ENCODE data around the gene EMC10.

- TF ChIP-seq, protein P1, sequence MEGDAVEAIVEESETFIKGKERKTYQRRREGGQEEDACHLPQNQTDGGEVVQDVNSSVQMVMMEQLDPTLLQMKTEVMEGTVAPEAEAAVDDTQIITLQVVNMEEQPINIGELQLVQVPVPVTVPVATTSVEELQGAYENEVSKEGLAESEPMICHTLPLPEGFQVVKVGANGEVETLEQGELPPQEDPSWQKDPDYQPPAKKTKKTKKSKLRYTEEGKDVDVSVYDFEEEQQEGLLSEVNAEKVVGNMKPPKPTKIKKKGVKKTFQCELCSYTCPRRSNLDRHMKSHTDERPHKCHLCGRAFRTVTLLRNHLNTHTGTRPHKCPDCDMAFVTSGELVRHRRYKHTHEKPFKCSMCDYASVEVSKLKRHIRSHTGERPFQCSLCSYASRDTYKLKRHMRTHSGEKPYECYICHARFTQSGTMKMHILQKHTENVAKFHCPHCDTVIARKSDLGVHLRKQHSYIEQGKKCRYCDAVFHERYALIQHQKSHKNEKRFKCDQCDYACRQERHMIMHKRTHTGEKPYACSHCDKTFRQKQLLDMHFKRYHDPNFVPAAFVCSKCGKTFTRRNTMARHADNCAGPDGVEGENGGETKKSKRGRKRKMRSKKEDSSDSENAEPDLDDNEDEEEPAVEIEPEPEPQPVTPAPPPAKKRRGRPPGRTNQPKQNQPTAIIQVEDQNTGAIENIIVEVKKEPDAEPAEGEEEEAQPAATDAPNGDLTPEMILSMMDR (conservative IDR thresholded peaks at IDR 0.05; ENCODE audit: low read depth, low read length): no peak
- TF ChIP-seq NFE2L2 (IDR thresholded peaks at IDR 0.05; ENCODE audit: low read depth, low read length) (no peak), POLR2A (IDR thresholded peaks at IDR 0.05; ENCODE audit: low read depth, low read length) (no peak), MAZ (IDR thresholded peaks at IDR 0.05; ENCODE audit: borderline replicate concordance, low read depth, low read length) (no peak), RFX5 (IDR thresholded peaks at IDR 0.05; ENCODE audit: low read depth, low read length) (no peak), RCOR1 (IDR thresholded peaks at IDR 0.05; ENCODE audit: insufficient replicate concordance, low read length) (no peak), FOS (IDR thresholded peaks at IDR 0.05; ENCODE audit: low read depth, low read length) (no peak), USF2 (IDR thresholded peaks at IDR 0.05; ENCODE audit: low read depth, low read length) (no peak), BHLHE40 (IDR thresholded peaks at IDR 0.05; ENCODE audit: low read depth, low read length) (no peak)
Observed at GRCh38 chr19:50516456-50516855, 40.1 kb downstream of the EMC10 start.

All from IMR-90 (cell line).